COLO829 (cell line): ENCODE results near the gene ELMOD1.

ENCODE experiments used
- DNase-seq: peaks from one replicate; pipeline ENCODE4 v3.0.0; 2012; ENCODE audit warnings: low spot score

ELMOD1 gene

DNA sequence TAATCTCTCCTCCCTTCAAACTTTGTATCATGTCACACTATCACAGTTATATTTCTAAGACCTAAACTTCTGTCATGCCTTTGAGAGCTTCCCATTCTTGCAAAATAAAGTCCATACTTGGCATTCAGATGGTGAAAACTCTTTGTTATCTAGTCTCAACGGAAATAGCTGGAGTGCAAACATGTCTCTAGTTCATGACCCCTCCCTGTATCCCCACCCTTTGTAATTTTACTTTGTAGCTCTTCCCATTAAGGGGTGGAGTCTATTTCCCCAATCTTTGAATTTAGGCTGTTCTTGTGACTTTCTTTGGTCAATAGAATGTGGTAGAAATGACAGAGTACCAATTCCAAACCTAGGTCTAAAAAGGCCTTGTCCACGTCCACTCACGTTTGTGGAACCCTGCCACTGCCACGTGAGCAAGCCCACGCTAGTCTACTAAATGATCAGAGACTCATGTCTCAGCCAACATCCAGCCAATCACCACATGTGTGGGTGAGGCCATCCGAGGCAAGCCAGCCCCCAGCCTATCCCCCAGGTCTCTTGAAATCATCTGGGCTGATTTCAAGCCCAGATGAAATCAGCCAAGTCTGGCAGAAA, 97.5 kb downstream of the ELMOD1 start:
- no peak for DNase-seq

DNA sequence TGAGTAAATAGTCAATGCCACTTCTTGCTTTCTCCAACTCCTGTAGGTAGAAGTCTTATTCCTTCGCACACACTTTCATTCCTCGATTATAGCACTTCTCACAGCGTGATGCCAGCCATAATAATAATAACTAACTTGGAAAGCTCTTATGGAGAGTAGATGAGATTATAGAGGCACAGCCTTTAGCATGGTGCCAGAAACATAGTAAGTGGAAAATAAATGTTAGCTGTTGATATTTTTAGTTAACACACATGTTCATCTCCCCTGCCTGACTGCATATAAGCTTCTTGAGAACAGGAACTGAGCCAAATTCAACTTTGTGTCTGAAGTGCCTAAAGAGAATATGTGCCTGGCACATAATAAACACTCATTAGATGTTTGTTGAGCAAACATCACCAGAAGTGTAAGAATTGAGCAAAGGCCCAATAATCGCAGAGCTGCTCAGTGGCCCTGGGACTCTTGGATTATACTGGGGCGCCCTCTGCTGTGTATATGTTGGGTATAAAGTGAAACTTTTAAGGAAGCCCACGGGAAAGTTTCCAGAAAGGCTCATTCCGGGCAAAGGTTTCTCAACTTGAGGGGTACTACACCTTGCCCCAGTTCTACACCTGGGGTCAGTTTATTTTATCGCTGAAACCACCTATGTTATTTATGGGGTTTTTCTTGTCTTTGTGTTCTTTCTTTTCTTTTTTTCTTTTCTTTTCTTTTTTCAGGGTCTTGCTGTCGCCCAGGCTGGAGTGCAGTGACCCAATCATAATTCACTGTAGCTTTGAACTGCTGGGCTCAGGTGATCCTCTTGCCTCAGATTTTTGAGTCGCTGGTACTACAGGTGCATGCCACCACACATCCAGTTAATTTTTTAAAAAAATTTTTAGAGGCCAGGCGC, 98.6 kb downstream of the ELMOD1 start:
- peak; percentile 73 for DNase-seq

GRCh38 chr11:107691000-107691750, 100.2 kb downstream of the ELMOD1 start:
- DNase-seq: no peak

GRCh38 chr11:107695446-107695845, 104.5 kb downstream of the ELMOD1 start:
- DNase-seq: no peak

- DNase-seq: peak; percentile 50
Measured at GRCh38 chr11:107696140-107696539, 105.2 kb downstream of the ELMOD1 start.

- DNase-seq: no peak
Measured at GRCh38 chr11:107697291-107697690, 106.3 kb downstream of the ELMOD1 start.

DNA sequence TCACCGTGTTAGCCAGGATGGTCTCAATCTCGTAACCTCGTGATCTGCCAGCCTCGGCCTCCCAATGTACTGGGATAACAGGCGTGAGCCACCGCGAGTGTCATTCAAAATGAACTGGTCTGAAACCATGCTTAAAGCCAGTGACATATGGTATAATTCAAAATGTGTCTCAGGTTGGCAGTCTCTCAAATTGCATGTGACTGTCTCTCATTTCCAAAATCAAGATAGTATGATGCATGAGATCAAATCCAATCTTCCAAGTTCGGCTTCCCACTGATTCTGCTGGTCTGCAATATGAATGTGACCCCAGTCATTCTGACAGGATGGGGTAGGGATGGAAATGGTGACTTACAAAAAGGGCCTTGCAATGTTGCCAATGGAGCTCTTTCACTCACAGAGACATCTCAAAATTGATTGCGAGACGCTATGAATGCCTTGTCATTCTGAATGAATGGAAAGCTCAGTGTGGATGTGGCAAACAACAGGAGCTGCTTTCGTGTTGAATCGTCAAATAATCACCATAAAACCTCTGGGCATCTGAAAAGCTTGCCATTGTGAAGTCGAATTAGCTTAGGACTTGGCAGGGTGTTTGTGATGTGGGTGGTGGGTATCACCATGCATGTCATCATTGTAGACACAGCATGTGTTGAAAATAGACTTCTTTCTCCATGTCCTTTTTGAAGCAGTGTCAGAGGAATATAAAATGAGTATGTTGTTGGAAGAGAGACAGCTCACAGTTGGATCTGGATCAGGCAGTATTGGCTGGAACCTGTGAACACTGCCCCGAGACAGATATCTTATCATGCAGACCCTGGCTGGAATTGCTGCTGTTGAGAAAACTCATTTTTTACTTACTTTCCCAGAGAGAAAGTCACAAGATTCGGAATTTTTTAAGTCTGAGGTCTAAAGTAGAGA, 108.7 kb downstream of the ELMOD1 start:
- DNase-seq: peak; percentile 31

GRCh38 chr11:107702109-107702660, 111.2 kb downstream of the ELMOD1 start:
- no peak for DNase-seq

GRCh38 chr11:107702723-107703122, 111.8 kb downstream of the ELMOD1 start:
- DNase-seq: no peak

DNA sequence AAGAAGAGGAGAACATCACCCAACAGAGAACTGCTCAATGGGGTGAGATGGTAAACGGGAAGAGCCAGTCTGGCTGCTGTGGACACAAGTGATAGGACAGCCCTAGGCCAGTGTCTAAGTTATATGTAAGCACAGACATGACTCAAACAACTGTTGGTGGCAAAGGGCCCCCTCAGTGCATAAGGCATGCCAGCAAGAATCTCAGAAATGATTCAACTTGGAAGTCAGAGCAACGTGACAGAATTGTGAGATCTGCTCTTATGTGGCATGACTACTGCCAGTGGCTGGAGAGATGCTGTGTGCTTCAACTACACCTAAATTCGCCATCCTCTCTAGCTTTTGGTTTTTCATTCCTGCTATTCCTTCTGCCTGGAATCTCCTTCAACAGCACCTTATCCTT, 113.5 kb downstream of the ELMOD1 start:
- DNase-seq: no peak

- peak; percentile 36 for DNase-seq
Measured at GRCh38 chr11:107705027-107705426, 114.1 kb downstream of the ELMOD1 start.

DNA sequence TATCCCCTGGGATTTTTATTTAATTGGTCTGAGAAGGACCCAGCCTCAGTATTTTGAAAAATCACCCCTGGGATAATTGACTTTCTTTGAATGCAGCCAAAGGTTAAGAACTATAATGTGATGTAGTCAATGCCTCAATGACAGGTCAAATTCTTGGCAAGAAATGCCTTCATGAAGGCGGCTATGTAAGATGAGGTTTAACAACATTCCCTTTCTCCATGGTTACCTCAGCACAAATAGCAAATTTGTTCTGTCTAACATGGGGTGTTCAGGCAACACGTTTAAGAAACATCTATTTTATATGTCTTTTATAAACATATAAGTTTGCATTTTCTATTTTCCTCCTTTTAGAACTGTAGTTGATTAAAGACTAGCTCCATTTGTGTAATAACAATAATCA, 115.6 kb downstream of the ELMOD1 start:
- no peak for DNase-seq

- no peak for DNase-seq
Measured at GRCh38 chr11:107707215-107707671, 116.3 kb downstream of the ELMOD1 start.

DNA sequence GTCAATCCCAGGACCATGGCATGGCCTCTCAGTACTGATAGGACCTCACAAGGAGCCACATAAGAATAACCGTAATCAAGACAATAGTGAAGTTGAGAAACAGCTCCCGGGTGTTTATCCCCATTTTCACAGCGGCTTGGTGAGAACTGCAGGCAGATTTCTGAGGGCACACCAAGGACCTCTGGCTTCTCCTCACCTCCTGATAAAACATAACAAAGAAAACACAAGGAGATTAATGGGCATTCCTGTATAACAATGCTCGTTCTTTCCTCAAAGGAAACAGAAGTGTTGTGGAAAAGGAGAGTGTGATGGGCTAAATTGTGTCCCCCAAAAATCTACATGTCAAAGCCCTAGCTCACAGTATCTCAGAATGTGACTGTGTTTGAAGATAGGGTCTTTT, 116.9 kb downstream of the ELMOD1 start:
- no peak for DNase-seq

GRCh38 chr11:107708792-107709191, 117.8 kb downstream of the ELMOD1 start:
- DNase-seq: no peak

DNA sequence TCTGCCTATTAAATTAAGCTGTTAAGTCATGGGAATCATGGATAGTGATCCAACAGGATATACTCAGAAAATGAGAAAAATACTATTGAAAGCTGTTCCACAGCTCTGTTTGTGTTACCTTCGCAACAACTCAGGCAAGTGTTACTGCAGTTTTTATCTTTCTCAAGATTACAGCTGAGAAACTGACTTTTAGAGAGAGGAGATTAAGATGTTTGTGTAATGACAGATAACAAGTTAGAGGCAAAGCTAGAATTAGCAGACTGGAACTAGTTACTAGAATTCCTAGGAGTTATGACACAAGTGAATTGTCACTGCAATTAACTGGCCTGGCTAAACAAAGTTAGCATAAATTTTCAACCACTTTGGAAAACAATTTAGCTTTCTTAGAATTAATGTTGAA, 119.4 kb downstream of the ELMOD1 start:
- DNase-seq: no peak

GRCh38 chr11:107711861-107712755, 121.2 kb downstream of the ELMOD1 start, which contains the start of gene SLN:
Gene SLN, minus strand, starts transcription at chr11:107712056.
- no peak for DNase-seq

- no peak for DNase-seq
Measured at GRCh38 chr11:107713009-107713408, 122.1 kb downstream of the ELMOD1 start.
